Lower lobe of right lung (tissue), 2 donors: ENCODE data around the gene SLC7A5. TPM values are rescaled to one million over a fixed set of nuclear protein-coding genes. Genes with fewer than 3 reads are reported as not detected.
A peak's percentile ranks its signal among the peaks of the same experiment; 100 is the strongest.
"Not testable (repeated sequence)": the region's sequence is repeated elsewhere in the genome, so short reads cannot be mapped to it uniquely, and the experiment has no call there.

ENCODE experiments used
- ATAC-seq, 2 donors: fragments of 200-7000 bp; cut with Tn5 transposase; one replicate each; pipeline ENCODE4 v1.9.1; 2020 to 2022; ENCODE audit warnings: mild to moderate bottlenecking in 2 of 2, moderate library complexity in 2 of 2
- DNase-seq: peaks from one replicate; pipeline ENCODE4 v3.0.0-alpha.2; 2020
- H3K27ac ChIP-seq: fragments of 200-600 bp; one replicate; pipeline ENCODE4 v1.8.0; 2022
- H3K27me3 ChIP-seq: fragments of 200-600 bp; one replicate; pipeline ENCODE4 v1.8.0; 2022; ENCODE audit warnings: low read depth
- H3K36me3 ChIP-seq: fragments of 200-600 bp; one replicate; pipeline ENCODE4 v1.8.0; 2022; ENCODE audit warnings: mild to moderate bottlenecking
- H3K4me1 ChIP-seq: fragments of 200-600 bp; one replicate; pipeline ENCODE4 v1.8.0; 2022
- H3K4me3 ChIP-seq: fragments of 200-600 bp; one replicate; pipeline ENCODE4 v1.8.0; 2022; ENCODE audit warnings: mild to moderate bottlenecking
- H3K9me3 ChIP-seq: fragments of 200-600 bp; one replicate; pipeline ENCODE4 v1.8.0; 2022
- CTCF ChIP-seq: fragments of 200-600 bp; IDR thresholded peaks from one replicate; pipeline ENCODE4 v1.8.0; 2022; ENCODE audit warnings: antibody characterized with exemption, mild to moderate bottlenecking
- intact Hi-C: fragments of 100-400 bp; cut with DNase I; formaldehyde crosslinking; loops from one replicate; pipeline ENCODE4 v1.11.0; 2022
- total RNA-seq: library from RNA; stranded (reverse); fragmentation: NEBNext Ultra II Directional; extraction: Animal tissue kit (Norgen Biotek cat#: 25700); gene quantifications from one replicate; pipeline ENCODE4 v1.2.1, GENCODE V29; 2021
- donor health status: DM: no; HTN: yes; CAD: no; lungs with severe emphysema.

The SLC7A5 gene
- total RNA-seq, 1 donor from 2014 or later: 10.7 TPM

GRCh38 chr16:87909203-87909935 lies 40.1 kb upstream of the SLC7A5 start:
- H3K27me3 ChIP-seq, H3K4me3 ChIP-seq, H3K27ac ChIP-seq, H3K36me3 ChIP-seq, H3K9me3 ChIP-seq, intact Hi-C loops, H3K4me1 ChIP-seq: not testable (repeated sequence)
- DNase-seq: peak; percentile 85
- TF ChIP-seq CTCF: peak; percentile 92
- peak; percentile 89 to 91 for ATAC-seq

GRCh38 chr16:87908101-87908500 lies 38.8 kb upstream of the SLC7A5 start:
- H3K4me3 ChIP-seq, H3K36me3 ChIP-seq, intact Hi-C loops, H3K27me3 ChIP-seq, DNase-seq, H3K27ac ChIP-seq, ATAC-seq, H3K9me3 ChIP-seq, H3K4me1 ChIP-seq: not testable (repeated sequence)

GRCh38 chr16:87905521-87905920 lies 36.2 kb upstream of the SLC7A5 start:
- H3K4me1 ChIP-seq, intact Hi-C loops, H3K27ac ChIP-seq, H3K27me3 ChIP-seq, DNase-seq, H3K36me3 ChIP-seq, H3K9me3 ChIP-seq, ATAC-seq, H3K4me3 ChIP-seq: not testable (repeated sequence)

GRCh38 chr16:87904963-87905362 lies 35.7 kb upstream of the SLC7A5 start:
- H3K27ac ChIP-seq, H3K4me3 ChIP-seq, H3K9me3 ChIP-seq, DNase-seq, H3K27me3 ChIP-seq, H3K4me1 ChIP-seq, intact Hi-C loops, H3K36me3 ChIP-seq, ATAC-seq: not testable (repeated sequence)

- H3K4me1 ChIP-seq, H3K27me3 ChIP-seq, intact Hi-C loops, DNase-seq, ATAC-seq, H3K4me3 ChIP-seq, H3K9me3 ChIP-seq, H3K36me3 ChIP-seq, H3K27ac ChIP-seq: not testable (repeated sequence)
These were observed 31.2 kb upstream of the SLC7A5 start for GRCh38 chr16:87900489-87900888.

GRCh38 chr16:87897521-87898505 lies 28.5 kb upstream of the SLC7A5 start:
- Histone ChIP-seq H3K4me3 (no peak overlapping the region), H3K27me3 (peaks cover 5% of the 10 kb centered on the region), H3K9me3 (no peaks in the 10 kb centered on the region), H3K4me1 (no peaks in the 10 kb centered on the region), H3K36me3 (no peaks in the 10 kb centered on the region), H3K27ac (no peak overlapping the region)
- no peak for ATAC-seq
- intact Hi-C loops: no loop called here
- TF ChIP-seq CTCF: no peak
- DNase-seq: no peak

- H3K36me3 ChIP-seq, ATAC-seq, H3K4me1 ChIP-seq, H3K27ac ChIP-seq, H3K27me3 ChIP-seq, H3K9me3 ChIP-seq, DNase-seq, H3K4me3 ChIP-seq, intact Hi-C loops: not testable (repeated sequence)
These were observed 27.7 kb upstream of the SLC7A5 start for GRCh38 chr16:87896924-87897520.

- H3K4me3 ChIP-seq, DNase-seq, H3K9me3 ChIP-seq, intact Hi-C loops, H3K4me1 ChIP-seq, H3K36me3 ChIP-seq, H3K27me3 ChIP-seq: not testable (repeated sequence)
- ATAC-seq: peak; percentile 29 to 31
- peak overlapping the region; percentile 24 for H3K27ac ChIP-seq
These were observed 27.0 kb upstream of the SLC7A5 start for GRCh38 chr16:87896176-87896890.
